Iris pigment epithelial cell (primary cell): ENCODE data around the gene TOMM6.
A peak's percentile ranks its signal among the peaks of the same experiment; 100 is the strongest.
"Not testable (repeated sequence)": the region's sequence is repeated elsewhere in the genome, so short reads cannot be mapped to it uniquely, and the experiment has no call there.

ENCODE experiments used
- DNase-seq: peaks from one replicate; pipeline ENCODE4 v3.0.0-alpha.2; 2011; ENCODE audit warnings: low read depth

The TOMM6 gene

DNA sequence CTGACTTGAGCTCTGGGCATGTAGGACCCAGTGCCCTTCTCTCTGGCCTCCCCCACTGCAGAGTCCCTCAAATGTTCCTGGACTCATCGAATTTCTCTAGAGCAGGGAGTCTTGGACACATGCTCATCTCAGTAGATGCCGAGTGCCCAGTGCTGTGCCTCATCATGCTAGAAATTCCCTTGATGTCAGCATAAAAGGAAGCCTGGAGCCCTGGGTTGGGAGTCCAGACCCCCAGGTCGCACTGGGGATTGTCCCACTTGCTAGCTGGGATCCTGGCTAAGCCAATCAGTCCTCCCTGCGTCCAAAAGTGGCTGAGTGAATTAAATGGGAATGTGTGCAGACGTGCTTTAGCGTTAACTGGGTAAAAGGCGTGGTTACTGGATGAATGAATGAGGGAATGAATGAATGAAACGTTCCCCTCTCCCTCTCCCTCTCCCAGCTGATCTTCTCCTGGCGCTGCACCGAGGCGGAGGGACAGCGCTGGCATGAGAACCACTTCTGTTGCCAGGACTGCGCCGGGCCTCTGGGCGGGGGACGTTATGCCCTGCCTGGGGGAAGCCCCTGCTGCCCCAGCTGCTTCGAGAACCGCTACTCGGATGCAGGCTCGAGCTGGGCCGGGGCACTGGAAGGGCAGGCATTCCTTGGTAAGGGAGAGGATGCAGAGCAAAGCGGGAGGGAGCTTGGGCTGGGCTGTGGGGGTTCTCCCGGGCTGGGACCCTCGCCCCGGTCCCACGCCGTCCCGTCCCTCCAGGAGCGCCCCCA, 1.6 kb upstream of the TOMM6 start:
- peak; percentile 30 for DNase-seq

DNA sequence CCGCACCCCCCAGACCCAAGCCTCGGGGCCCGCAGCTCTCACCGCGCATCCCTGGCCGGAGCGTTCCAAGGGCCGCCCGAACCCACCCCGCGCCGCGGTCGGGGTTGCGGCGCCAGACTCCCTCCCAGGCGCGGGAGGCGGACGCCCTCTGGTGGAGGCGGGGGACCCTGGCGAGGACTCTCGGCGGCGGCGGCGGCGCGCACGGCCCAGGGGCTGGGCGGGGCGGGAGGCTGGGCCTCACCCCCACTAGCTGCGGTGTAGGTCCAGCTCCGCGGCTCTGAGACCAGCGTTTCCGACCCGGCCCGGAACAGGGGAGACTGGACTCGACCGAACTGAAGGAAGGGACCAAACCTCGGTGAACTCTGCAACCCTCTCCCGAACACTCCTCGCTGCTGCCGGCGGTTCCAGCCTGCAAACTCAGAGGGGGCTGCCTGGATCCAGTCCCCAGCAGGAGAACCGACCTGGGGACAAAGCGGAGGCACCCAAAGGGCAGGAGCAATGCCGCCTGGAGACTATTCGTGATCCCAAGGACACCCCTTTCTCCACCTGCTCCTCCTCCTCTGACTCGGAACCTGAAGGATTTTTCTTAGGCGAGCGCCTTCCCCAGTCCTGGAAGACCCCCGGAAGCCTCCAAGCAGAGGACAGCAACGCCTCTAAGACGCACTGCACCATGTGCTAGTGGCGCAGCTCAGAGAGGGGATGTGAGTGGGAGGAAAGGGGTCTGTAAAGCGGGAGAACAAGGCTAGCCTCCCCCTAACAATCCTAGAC, 859 bp upstream of the TOMM6 start:
- DNase-seq: peak; percentile 78

DNA sequence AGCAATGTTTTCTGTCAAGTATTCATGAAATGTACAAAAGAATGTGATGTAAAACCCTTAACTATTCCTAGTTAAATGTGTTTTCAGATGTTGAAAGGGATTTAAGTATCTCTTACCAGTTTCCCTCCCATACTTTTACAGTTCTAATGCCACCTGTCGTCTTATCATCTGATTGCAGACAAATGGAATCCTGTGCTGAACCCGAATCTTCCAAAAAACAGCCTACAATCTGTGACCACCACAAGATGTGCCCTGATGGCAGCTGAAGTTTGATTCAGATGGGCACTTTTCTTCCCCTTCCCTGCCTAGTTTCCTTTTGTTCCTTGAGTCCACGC, 1.9 kb downstream of the TOMM6 start:
- DNase-seq: no peak

DNA sequence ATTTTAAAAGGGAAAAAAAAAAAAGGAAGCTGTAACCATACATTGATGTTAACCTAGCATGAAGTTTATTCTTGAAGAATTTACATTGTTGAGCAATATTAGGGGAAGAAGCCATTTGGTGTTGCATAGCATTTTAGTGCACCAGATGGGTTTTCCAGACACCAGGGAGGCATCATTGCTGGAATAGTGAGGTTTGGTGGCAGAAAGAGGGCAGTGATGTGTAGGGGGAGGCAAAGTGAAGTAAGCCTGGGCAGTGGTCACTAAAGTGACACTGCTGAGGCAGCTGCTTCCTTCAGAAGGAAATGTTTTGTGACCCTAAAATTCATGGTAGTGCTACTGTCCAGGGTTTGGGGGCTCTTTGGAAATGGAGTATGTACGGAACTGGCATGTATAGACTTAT, 2.6 kb downstream of the TOMM6 start:
- DNase-seq: no peak

DNA sequence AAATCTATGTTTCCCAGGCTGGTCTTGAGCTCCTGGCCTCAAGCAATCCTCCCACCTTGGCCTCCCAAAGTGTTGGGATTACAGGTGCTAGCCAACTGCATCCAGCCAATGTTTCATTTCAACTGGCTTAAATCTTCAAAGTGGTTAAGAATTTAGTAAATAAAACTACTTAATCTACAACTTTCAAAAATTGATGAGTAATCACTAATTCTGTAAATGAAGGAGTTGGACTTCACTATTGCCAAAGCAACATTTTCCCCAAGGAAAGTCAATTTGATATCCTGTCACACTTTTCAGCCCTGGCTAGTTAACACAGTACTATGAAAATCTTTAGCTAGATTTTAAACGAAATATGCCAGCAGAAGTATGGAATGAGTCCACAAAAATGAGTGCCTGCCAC, 3.8 kb downstream of the TOMM6 start:
- DNase-seq: no peak

DNA sequence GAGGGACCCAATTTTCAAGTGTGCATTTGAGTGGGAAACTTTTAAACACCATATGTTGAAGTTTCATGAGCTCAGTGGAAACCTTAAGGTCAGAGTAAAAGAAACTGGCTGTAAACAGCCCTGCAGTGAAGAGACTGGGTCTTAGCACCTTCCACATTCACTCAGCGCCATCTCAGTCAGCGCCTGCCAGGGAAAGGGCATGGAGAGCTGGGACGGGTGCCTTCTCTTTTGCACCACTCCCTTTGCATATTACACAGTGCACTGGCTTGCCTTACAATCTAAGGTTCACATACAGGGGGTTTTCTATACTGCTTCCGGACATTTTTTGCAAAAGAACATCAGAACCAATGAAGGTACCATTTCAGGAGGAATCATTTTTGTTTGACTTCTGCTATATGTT, 4.5 kb downstream of the TOMM6 start:
- DNase-seq: no peak

DNA sequence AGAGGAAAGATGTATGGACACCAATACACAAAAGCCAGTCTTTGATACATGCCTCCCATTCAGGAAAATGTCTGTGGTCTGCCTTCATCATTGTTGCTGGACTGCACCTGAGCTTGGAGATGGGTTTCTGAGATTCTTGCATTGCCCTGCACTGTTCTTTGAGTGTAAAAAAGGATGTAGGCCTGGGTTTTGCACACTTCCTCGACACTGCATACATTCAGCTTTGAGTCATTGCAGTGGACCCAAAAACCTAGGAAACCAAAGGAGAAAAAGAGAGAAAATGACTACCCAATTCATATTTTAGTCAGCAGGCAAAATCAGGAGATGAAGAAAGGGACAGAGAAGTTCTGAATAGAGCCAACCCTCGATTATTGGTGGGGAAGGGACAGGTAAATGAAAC, 9.0 kb downstream of the TOMM6 start:
- DNase-seq: no peak

DNA sequence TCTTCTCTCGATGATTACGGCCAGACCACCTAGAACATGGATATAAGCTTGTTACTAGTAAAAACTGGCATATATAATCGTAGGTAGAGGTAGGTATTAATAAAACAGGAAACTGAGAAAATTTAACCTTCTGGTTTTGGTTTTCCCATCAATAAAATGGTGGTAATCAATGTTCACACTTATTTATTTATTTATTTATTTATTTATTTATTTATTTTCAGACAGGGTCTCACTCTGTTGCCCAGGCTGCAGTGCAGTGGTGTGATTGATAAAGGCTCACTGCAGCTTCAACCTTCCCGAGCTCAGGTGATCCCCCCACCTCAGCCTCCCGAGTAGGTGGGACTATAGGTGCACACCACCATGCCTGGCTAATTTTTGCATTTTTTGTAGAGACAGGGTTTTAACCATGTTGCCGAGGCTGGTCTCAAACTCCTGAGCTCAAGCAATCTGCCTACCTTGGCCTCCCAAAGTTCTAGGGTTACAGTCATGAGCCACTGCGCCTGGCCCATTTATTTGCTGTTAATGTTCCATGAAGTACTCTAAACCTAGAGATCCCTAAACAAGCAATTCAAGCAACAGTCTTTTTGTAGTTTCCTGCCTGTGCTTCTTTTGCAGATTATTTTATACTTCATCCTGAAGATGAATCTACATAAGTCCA, 11.5 kb downstream of the TOMM6 start:
- DNase-seq: no peak

DNA sequence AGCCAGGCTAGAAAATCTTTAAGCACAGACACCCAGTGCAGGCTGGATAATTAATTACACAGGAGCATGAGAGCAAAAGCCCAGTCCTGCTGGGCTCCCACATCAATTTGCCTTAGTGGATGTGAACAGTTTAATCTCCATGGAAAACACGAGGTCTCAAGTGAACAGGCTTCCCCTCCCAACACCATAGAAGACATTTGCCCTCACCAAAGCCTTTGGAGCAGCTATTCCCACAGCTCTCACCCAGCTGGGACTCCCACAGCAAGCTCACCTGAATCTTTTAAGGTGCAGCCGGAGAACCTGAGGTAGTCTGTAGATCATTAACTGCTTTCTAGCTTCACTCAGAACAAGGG, 12.0 kb downstream of the TOMM6 start:
- no peak for DNase-seq

DNA sequence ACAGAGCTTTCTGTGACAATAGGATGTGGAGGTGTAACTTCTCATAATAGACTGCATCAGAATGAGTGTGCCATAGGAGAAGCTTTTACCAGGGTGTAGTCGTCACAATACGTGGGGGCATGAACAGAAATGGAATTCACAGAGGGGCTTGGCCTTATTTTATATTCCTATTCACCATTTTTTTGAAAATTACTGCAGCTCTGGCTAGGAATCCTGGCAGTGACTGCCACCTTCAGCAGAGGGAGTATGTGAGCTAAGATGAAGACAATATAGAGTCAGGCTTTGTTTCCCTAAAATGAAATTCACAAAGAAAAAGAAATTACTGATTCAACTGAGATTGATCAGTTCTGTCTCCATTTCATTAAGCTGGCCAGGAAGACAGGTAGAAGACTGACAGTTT, 13.9 kb downstream of the TOMM6 start:
- peak; percentile 43 for DNase-seq

DNA sequence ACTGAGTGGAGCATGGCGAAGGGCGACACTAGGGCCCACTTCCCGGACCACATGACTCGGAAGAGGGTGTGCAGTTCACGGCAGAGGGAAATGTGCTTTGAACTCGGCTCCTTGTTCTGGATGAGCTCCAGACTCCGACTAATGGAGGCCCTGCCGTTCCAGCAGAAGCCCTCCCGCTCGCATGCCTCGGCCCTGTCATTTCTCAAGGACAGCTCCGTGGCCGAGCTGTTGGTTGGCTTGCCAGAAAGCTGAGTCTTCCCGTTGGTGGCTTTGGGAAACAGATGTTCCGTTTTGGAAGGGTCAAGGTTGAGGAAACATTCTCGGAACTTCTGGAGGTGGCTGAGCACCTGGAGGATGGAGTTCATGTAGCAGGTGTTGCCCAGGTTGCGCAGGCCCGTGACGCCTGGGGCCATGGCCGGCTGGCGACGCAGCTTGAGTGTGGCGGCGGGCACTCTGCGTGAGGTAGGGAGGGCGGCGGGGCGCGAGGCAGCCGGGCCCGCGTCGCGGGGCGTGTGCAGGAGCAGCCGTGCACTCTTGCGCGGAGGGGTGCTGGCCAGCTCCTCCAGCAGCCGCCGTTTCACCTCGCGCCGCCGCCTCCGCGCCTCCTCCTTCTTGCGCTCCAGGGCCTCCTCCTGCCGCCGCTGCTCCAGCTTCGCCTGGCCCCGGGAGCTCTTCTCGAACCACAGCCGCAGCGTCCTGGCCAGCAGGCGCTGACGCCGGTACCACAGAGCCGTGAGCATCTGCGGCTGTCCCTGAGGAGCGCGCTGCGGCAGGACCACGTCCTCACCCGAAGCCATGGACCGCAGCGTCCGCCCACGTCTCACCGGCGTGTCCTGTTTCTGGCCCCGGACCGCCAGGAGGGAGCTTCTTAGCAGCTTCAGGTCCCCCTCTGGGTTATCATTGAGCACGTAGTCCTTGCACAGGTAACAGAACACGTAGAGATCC, 18.6 kb downstream of the TOMM6 start:
- no peak for DNase-seq

DNA sequence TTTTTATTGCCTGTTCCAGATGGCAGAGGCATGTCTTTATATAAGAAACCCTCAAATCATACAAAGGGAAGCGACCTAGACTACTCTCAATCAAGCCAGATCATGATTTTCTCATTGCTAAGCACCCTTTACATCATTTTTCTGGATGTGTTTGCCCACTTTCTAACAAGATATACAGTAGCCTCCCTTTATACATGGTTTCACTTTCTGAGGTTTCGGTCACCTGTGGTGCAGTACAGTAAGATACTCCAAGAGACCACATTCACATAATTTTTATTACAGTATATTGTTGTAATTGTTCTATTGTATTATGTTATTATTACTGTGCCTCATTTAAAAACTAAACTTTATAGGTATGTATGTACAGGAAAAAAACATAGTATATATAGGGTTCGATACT, 23.6 kb downstream of the TOMM6 start:
- no peak for DNase-seq

DNA sequence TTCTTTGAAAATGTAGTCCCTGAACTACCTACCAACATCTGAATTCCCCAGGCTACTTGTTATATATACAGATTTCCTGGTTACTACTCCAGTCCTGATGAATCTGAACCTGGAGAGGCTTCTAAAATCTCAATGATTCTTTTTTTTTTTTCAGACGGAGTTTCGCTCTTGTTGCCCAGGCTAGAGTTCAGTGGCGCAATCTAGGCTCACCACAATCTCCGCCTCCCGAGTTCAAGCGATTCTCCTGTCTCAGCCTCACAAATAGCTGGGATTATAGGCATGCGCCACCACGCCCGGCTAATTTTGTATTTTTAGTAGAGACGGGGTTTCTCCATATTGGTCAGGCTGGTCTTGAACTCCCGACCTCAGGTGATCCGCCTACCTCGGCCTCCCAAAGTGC, 24.5 kb downstream of the TOMM6 start:
- not testable (repeated sequence) for DNase-seq

DNA sequence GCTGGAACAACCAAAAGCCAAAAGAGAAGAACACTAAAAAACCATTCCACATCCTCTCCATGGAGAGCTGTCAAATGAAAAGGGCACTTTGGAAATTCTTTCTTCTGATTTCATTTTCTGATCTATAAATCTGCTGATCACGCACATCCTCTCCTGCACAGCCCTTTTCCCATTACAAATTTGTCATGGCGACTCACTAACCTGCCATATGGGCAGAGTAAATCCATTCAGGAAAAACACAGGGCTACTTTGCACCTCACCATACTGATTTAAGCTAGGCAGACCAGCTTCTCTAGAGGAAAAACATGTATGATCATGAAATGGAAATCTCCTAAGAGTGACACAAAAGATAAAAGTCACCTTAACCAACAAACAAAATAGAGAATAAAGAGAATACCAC, 26.0 kb downstream of the TOMM6 start:
- no peak for DNase-seq

DNA sequence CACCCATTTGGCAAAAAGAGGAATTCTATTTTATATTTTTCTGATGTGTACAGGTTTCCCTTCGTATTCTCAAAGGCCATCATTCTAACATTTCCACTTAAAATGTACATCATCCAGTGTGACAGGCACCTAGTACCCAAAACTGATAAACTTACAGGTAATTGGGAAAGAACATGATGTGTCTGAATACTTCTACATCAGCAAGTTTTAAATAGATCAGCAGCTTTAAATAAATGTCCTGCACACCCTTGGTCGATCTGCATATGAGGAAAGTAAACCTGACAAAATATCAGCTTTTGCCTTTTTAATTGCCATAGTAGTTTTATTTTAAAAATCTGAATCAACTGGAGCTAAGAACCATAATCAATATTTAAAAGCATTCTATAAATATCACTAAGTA, 26.5 kb downstream of the TOMM6 start:
- DNase-seq: no peak

DNA sequence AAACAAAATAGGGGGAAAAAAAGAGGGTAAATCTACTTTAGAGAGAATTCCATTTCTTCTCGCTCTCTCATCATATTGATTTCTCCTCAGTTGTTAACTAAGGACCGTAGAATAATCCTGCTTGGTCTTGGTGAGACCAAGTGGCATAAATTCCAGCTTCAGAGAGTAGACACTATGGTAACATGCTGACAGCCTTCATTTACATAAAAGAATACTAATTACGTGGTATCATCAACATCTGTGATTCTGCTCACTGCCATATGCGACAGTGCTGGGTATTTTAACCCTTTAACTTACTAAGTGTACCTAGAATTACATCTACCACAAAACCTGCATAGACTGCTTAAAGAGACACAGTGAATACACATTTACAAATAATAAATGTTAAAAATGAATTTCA, 27.1 kb downstream of the TOMM6 start:
- no peak for DNase-seq

DNA sequence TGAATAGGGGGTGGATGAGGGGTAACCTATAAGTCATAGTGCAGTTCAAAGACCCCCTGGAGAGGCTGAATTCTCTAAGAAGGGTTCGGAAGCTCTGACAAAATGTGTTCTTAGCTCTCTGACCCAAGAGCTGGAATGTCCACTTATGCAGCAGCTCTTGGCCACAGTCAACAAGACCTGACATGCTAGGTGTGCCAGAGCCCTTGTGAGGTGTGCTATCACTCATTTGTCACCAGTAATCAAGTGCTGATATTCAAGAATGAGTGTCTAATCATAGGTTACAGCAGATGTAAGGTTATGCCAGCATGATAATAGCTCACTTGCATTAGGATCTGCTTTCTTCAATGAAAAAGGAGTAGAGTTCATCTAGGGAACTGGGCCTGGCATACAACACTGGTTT, 28.1 kb downstream of the TOMM6 start:
- DNase-seq: no peak

DNA sequence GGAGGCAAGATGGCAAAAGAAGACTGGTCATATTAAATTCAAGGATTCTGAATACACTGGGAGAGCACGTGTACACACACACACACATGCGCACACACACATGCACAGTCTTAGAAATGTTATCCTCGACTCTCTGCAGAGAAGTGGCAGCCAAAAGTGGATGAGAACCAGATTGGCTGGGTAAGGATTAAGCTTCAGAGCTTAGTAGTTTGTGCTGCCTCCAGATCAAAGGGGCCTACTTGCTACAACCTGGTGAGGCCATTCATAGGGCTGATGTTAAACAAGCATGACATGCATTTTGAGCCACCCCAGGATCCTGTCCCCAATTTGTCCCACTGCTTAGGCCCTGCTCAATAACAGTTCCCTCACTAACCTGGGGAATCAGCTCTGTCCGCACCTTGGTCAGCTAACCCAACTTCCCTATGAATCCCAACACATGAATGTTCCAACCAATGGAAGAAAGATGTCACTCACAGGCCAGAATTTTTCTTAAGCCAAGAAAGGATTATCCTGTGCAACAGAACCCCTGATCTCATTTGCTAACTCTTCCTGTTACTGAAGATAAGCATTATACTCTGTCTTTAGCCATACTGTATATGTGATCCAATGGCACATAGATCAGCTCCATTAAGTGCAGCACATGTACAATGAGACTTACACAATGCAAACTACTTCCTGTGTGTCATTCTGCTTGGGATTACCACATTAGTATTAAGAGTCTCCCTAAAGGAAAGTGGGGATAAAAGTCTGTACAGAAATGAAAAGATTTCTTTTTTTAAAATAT, 31.0 kb downstream of the TOMM6 start:
- DNase-seq: peak; percentile 67

DNA sequence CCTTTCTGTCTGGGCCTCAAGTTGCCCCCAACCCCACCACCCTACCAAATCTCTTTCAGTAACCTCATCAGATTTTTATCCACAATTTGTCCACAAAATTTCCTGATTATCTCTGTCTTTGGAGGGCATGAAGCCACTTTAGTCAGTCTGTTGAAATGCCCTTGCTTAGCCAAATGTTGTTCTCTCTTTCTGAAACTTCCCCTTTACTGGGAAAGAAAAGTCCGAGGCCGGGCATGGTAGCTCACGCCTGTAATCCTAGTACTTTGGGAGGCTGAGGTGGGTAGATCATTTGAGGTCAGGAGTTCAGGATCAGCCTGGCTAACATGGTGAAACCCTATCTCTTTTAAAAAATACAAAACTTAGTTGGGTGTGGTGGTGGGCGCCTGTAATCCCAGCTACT, 33.8 kb downstream of the TOMM6 start:
- no peak for DNase-seq

DNA sequence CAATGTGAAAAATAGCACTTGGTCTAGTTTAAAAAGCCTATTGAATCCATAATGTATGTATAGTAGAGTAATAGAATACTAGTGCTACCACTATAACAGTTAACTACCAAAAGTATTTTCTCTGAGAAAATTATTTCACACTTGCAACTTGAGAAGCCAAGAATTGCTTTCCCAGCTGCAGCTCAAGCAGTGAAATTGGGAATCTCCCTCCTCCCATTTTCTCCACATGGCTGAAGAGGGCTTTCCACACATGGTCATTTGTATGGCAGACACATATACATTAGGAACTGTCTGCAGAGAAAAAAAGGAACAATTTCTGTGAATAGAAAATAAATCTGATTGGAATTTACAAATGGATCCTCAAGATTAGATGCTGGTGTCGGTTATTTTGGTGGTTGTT, 34.5 kb downstream of the TOMM6 start:
- DNase-seq: no peak

DNA sequence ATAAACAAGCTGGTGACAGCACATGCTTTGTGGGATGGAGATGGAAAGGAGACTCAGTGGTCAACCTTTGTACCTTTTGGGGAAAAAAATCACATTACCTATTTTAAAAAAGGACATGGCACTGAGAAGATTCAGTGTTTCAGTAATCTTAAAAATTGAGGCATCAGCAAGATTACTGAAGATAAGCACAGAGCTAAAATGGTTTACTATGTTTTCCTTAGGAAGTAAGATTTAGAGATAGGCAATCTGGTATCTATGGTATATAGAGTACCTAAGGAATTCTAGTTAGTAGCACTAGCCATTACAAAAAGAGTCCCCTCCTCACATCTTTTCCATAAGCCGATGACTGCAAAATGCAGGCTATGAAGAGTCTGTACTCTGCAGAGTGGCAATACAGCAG, 35.7 kb downstream of the TOMM6 start:
- DNase-seq: no peak
